Adrenal gland (tissue), 12 donors: ENCODE results near the gene KASH5. TPM values are rescaled to one million over a fixed set of nuclear protein-coding genes. Genes with fewer than 3 reads are reported as not detected.

ENCODE experiments used
- DNase-seq, 7 donors: peaks; one replicate each; pipeline ENCODE4 v3.0.0-alpha.2; 2019 to 2020
- H3K27ac ChIP-seq, 5 donors: fragments of 200-600 bp; sonication (generic) in 4 of 5; 1 replicate in 3 of 5; 2 replicates in 2 of 5; pipeline versions ENCODE4 v1.5.1 to v1.8.0; 2016 to 2020; ENCODE audit warnings: mild to moderate bottlenecking in 1 of 5
- H3K27me3 ChIP-seq: fragments of 200-600 bp; 2 replicates; pipeline ENCODE4 v1.8.0; 2021
- H3K36me3 ChIP-seq, 2 donors: fragments of 200-600 bp; replicated peaks in 1 of 2; 1 replicate in 1 of 2; 2 replicates in 1 of 2; pipeline versions ENCODE4 v1.5.1 to v1.8.0; 2018 to 2022
- H3K4me1 ChIP-seq, 2 donors: fragments of 200-600 bp; replicated peaks in 1 of 2; 1 replicate in 1 of 2; 2 replicates in 1 of 2; pipeline versions ENCODE4 v1.5.1 to v1.8.0; 2018 to 2021
- H3K4me3 ChIP-seq, 4 donors: fragments of 200-600 bp; sonication (generic) in 3 of 4; one replicate each; pipeline ENCODE4 v1.5.1; 2016 to 2018
- H3K9me3 ChIP-seq, 3 donors: fragments of 200-600 bp; sonication (generic) in 1 of 3; replicated peaks in 1 of 3; 1 replicate in 2 of 3; 2 replicates in 1 of 3; pipeline versions ENCODE4 v1.5.1 to v1.8.0; 2016 to 2021
- CTCF ChIP-seq, 6 experiments: fragments of 450-650 bp in 4 of 6; fragments of 200-600 bp in 2 of 6; sonication (generic) in 1 of 6; IDR thresholded peaks; 1 replicate in 5 of 6; 2 replicates in 1 of 6; pipeline versions ENCODE4 v1.5.1 to v1.8.0; 2016 to 2021; ENCODE audit warnings: antibody characterized with exemption in 6 of 6, mild to moderate bottlenecking in 2 of 6, moderate library complexity in 1 of 6
- POLR2A ChIP-seq, 2 donors: fragments of 450-650 bp; IDR thresholded peaks; one replicate each; pipeline ENCODE4 v1.6.1; 2017; ENCODE audit warnings: antibody characterized with exemption in 2 of 2, mild to moderate bottlenecking in 2 of 2, moderate library complexity in 1 of 2
- WGBS, 4 donors: extraction: QIAGEN DNeasy Blood & Tissue Kit in 2 of 4; methylation state at CpG; one replicate each; pipeline versions ENCODE4 v1.1.5 to v1.1.7; 2013 to 2017; 5-methylcytosine and 5-hydroxymethylcytosine counted together
- intact Hi-C, 2 donors: fragments of 100-400 bp; cut with DNase I; formaldehyde crosslinking; loops; one replicate each; pipeline versions ENCODE4 v1.14.1 to v1.15.0; 2022 to 2023
- polyA plus RNA-seq, 3 donors: library from polyadenylated mRNA; stranded (reverse); fragments of 200-250 nt in 2 of 3; fragments of 350-450 nt in 1 of 3; fragmentation: Illumina TruSeq in 1 of 3; extraction: RNeasy Lipid Tissue Mini Kit (QIAGEN cat#74804) in 1 of 3; gene quantifications; one replicate each; pipeline ENCODE4 v1.2.3, GENCODE V29; 2013 to 2014
- total RNA-seq, 9 donors: library from RNA; depleted of rRNA in 4 of 9; stranded (reverse); fragments of >200 nt in 4 of 9; fragments of 120-200 nt in 1 of 9; fragmentation: NEBNext Ultra II Directional in 1 of 9; extraction: Animal tissue kit (Norgen Biotek cat#: 25700) in 1 of 9; gene quantifications; one replicate each; pipeline versions ENCODE4 v1.1.0 to v1.2.4, GENCODE V29; 2013 to 2023
- donor health status: healthy with polysubstance abuse.
- donor health status: Bipolar disorder and iron deficiency.
- donor health status: DM: yes; HTN: yes; CAD: no.
- donor health status: DM: no; HTN: no; CAD: no.
- donor health status: DM: no; HTN: no; CAD: no.
- donor health status: DM: yes; HTN: yes; CAD: no.

KASH5 gene
- total and polyA plus RNA-seq, 12 donors: 0.74 to 0.97 TPM; not detected in 10

GRCh38 chr19:49453757-49454240, 65.8 kb downstream of the KASH5 start:
- intact Hi-C loops: no loop called here
- no peak for DNase-seq

DNA sequence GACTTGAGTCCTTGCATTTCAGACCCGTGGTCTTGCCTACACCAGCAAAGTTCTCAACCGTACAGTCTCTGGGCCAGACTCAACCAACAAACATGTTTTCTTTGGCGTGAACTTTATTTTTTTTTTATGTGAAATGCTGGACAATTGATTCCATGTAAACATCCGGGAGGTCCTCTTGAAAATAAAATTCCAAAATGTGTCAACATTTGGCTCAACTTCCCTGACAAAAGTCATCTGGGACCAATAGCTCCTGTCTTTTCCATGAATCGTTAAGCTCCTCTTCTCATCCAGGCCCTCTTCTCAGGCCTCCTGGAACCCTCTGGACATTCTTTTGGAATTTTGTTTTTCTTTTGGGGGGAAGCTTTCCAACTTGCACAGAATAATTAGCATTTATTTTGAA, 67.7 kb downstream of the KASH5 start:
- Histone ChIP-seq H3K9me3 (no peaks in the 10 kb centered on the region), H3K4me1 (peaks cover 3 to 15% of the 10 kb centered on the region in 2 donors), H3K36me3 (peaks cover 0 to 5% of the 10 kb centered on the region in 2 donors), H3K27ac (peak overlapping the region in 1 of 5 donors; percentile 72), H3K4me3 (no peak overlapping the region), H3K27me3 (no peaks in the 10 kb centered on the region)
- WGBS, 4 donors: 74 to 77% (median 76%) methylated on average over 5 of the region's 5 CpGs
- no peak for DNase-seq
- no peak for TF ChIP-seq CTCF (IDR thresholded peaks at IDR 0.05)
- TF ChIP-seq POLR2A (IDR thresholded peaks at IDR 0.05): no peak
- intact Hi-C loops: no loop called here

More at GRCh38 chr19:49453757-49454240, 65.8 kb downstream of the KASH5 start:
- TF ChIP-seq POLR2A (IDR thresholded peaks at IDR 0.05) (no peak), CTCF (IDR thresholded peaks at IDR 0.05) (no peak)
- 36 to 45% (median 38%) methylated on average over 10 of the region's 10 CpGs for WGBS, 4 donors
- Histone ChIP-seq H3K4me1 (peaks cover 3 to 22% of the 10 kb centered on the region in 2 donors), H3K4me3 (peak overlapping the region in 3 of 4 donors; percentile 52 to 80 (median 66)), H3K36me3 (peaks cover 0 to 5% of the 10 kb centered on the region in 2 donors), H3K9me3 (no peaks in the 10 kb centered on the region), H3K27ac (peak overlapping the region; percentile 82 to 97 (median 91)), H3K27me3 (no peaks in the 10 kb centered on the region)

DNA sequence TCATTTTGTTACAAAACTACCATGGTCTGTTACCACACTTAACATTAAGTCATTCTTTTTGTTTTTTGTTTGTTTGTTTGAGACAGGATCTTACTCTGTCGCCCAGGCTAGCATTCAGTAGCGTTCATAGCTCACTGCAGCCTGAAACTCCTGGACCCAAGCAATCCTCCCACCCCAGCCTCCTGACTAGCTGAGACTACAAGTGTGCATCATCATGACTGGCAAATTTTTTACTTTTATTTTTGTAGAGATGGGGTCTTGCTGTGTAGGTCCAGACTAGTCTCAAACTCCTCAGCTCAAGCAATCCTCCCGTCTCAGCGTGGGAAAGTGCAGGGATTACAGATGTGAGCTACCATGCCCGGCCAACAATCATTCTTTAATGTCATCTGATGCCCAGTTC, 68.3 kb downstream of the KASH5 start:
- intact Hi-C loops: no loop called here
- 73 to 82% (median 78%) methylated on average over 5 of the region's 5 CpGs for WGBS, 4 donors
- peaks cover 3 to 13% of the 10 kb centered on the region in 2 donors for H3K4me1 ChIP-seq
- H3K36me3 ChIP-seq: peaks cover 0 to 5% of the 10 kb centered on the region in 2 donors
- TF ChIP-seq POLR2A (IDR thresholded peaks at IDR 0.05) (no peak), CTCF (IDR thresholded peaks at IDR 0.05) (no peak)
- H3K9me3 ChIP-seq: no peaks in the 10 kb centered on the region
- no peaks in the 10 kb centered on the region for H3K27me3 ChIP-seq
- no peak overlapping the region for H3K4me3 ChIP-seq
- no peak for DNase-seq
- peak overlapping the region in 2 of 5 donors; percentile 72 to 77 for H3K27ac ChIP-seq

DNA sequence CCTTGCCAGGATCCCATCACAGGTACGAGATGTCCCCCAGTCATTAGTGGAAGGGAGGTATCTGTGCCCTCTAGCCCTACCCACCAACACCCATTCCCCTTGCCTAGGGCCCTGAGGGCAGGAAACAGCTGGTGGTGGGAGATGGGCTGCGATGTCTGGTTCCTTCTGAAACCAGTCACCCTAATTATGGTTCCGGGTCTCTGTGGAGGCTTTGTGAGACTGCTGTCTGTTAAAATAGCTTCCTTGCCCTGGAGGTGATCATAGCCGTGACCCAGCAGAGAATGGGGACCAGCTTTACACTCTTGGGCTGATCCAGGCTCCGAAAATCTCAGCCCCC, 70.5 kb downstream of the KASH5 start:
- H3K4me1 ChIP-seq: peaks cover 3 to 13% of the 10 kb centered on the region in 2 donors
- no peak for DNase-seq
- no peak overlapping the region for H3K4me3 ChIP-seq
- intact Hi-C loops: no loop called here
- peaks cover 0 to 5% of the 10 kb centered on the region in 2 donors for H3K36me3 ChIP-seq
- TF ChIP-seq CTCF (IDR thresholded peaks at IDR 0.05) (no peak), POLR2A (IDR thresholded peaks at IDR 0.05) (no peak)
- no peaks in the 10 kb centered on the region for H3K9me3 ChIP-seq
- H3K27ac ChIP-seq: peak overlapping the region in 3 of 5 donors; percentile 0 to 72 (median 49)
- H3K27me3 ChIP-seq: no peaks in the 10 kb centered on the region
- WGBS, 4 donors: 82 to 94% (median 90%) methylated on average over 3 to 5 of the region's 5 CpGs
